Fibroblast of the aortic adventitia (primary cell): ENCODE measurements around the gene DNASE1L2. TPM values are rescaled to one million over a fixed set of nuclear protein-coding genes. Genes with fewer than 3 reads are reported as not detected.
"Not testable (repeated sequence)": the region's sequence is repeated elsewhere in the genome, so short reads cannot be mapped to it uniquely, and the experiment has no call there.

Experiments used
- DNase-seq: peaks from one replicate; pipeline ENCODE4 v3.0.0-alpha.2; 2010; ENCODE audit warnings: low read depth
- H3K4me3 ChIP-seq: 2 replicates; pipeline ENCODE4 v1.5.1; 2011; ENCODE audit warnings: low read depth, mild to moderate bottlenecking, control low read depth, low read length, moderate library complexity
- CTCF ChIP-seq: IDR thresholded peaks from 2 replicates; pipeline ENCODE4 v1.5.1; 2011; ENCODE audit warnings: mild to moderate bottlenecking, low read length, control low read depth, inconsistent platforms; ENCODE audit not compliant: insufficient read depth
- total RNA-seq: library from RNA; depleted of rRNA; stranded (reverse); fragments of >200 nt; gene quantifications from 2 replicates; pipeline ENCODE4 v1.2.3, GENCODE V29; 2012; ENCODE audit warnings: low replicate concordance

Gene DNASE1L2
- total RNA-seq, 1 donor = 0.63 TPM

- no peak for DNase-seq
- no peak for TF ChIP-seq CTCF
- no peak overlapping the region for H3K4me3 ChIP-seq
Observed at GRCh38 chr16:2260250-2260649, 24.0 kb downstream of the DNASE1L2 start.

GRCh38 chr16:2263026-2263425, 26.8 kb downstream of the DNASE1L2 start:
- DNase-seq, H3K4me3 ChIP-seq: not testable (repeated sequence)

- peak overlapping the region; percentile 75 for H3K4me3 ChIP-seq
- peak; percentile 10 for DNase-seq
Observed at GRCh38 chr16:2266887-2267286, 30.6 kb downstream of the DNASE1L2 start.

GRCh38 chr16:2267505-2267912, 31.3 kb downstream of the DNASE1L2 start:
- H3K4me3 ChIP-seq = peak overlapping the region; percentile 75
- not testable (repeated sequence) for DNase-seq

GRCh38 chr16:2267913-2268666, 31.8 kb downstream of the DNASE1L2 start, which contains the start of gene RNPS1:
TSS of gene RNPS1 (minus strand) at chr16:2268126. CDS start at chr16:2264643, 3,483 bp downstream.
- TF ChIP-seq CTCF = no peak
- H3K4me3 ChIP-seq = peak within 1 kb of the TSS; percentile 75
- peak; percentile 95 for DNase-seq

GRCh38 chr16:2270070-2270462, 33.8 kb downstream of the DNASE1L2 start:
- TF ChIP-seq CTCF = no peak
- no peak for DNase-seq
- peak overlapping the region; percentile 9 for H3K4me3 ChIP-seq

GRCh38 chr16:2270588-2271470, 34.6 kb downstream of the DNASE1L2 start:
- no peak overlapping the region for H3K4me3 ChIP-seq
- TF ChIP-seq CTCF = no peak
- no peak for DNase-seq

- H3K4me3 ChIP-seq = no peak overlapping the region
- DNase-seq = no peak
- TF ChIP-seq CTCF = no peak
Observed at GRCh38 chr16:2271848-2272461, 35.7 kb downstream of the DNASE1L2 start.
